Measurements from ENCODE around the gene LRIG2.
"Not testable (repeated sequence)": the region's sequence is repeated elsewhere in the genome, so short reads cannot be mapped to it uniquely, and the experiment has no call there.

LRIG2 gene

GRCh38 chr1:113147073-113147625 is 74.2 kb downstream of the LRIG2 start:
- TF ChIP-seq CTCF (IDR thresholded peaks at IDR 0.05; ENCODE audit: borderline replicate concordance, insufficient read depth, low read depth, low read length): no peak

GRCh38 chr1:113147826-113148225 is 74.8 kb downstream of the LRIG2 start:
- H3K4me3 ChIP-seq (ENCODE audit: low read depth, low read length): no peak overlapping the region
- TF ChIP-seq CTCF (IDR thresholded peaks at IDR 0.05; ENCODE audit: borderline replicate concordance, insufficient read depth, low read depth, low read length): no peak

More at GRCh38 chr1:113147073-113147625, 74.2 kb downstream of the LRIG2 start:
- no peak overlapping the region for H3K4me3 ChIP-seq (ENCODE audit: low read depth, low read length)

GRCh38 chr1:113150494-113150893 is 77.5 kb downstream of the LRIG2 start:
- not testable (repeated sequence) for H3K4me3 ChIP-seq (ENCODE audit: low read depth, low read length)

- no peak overlapping the region for H3K4me3 ChIP-seq (ENCODE audit: low read depth, low read length)
- no peak for TF ChIP-seq CTCF (IDR thresholded peaks at IDR 0.05; ENCODE audit: borderline replicate concordance, insufficient read depth, low read depth, low read length)
Measured at GRCh38 chr1:113153116-113153803, 80.3 kb downstream of the LRIG2 start.

GRCh38 chr1:113156368-113156767 is 83.4 kb downstream of the LRIG2 start:
- H3K4me3 ChIP-seq (ENCODE audit: low read depth, low read length): no peak overlapping the region
- no peak for TF ChIP-seq CTCF (IDR thresholded peaks at IDR 0.05; ENCODE audit: borderline replicate concordance, insufficient read depth, low read depth, low read length)

GRCh38 chr1:113158743-113159142 is 85.7 kb downstream of the LRIG2 start:
- H3K4me3 ChIP-seq (ENCODE audit: low read depth, low read length): not testable (repeated sequence)

GRCh38 chr1:113166473-113166872 is 93.5 kb downstream of the LRIG2 start:
- no peak for TF ChIP-seq CTCF (IDR thresholded peaks at IDR 0.05; ENCODE audit: borderline replicate concordance, insufficient read depth, low read depth, low read length)
- no peak overlapping the region for H3K4me3 ChIP-seq (ENCODE audit: low read depth, low read length)

GRCh38 chr1:113168946-113169345 is 95.9 kb downstream of the LRIG2 start:
- H3K4me3 ChIP-seq (ENCODE audit: low read depth, low read length): no peak overlapping the region
- no peak for TF ChIP-seq CTCF (IDR thresholded peaks at IDR 0.05; ENCODE audit: borderline replicate concordance, insufficient read depth, low read depth, low read length)

Data from GM12875 (cell line).